PC-9 (cell line): ENCODE measurements around the gene TBC1D26.
"Not testable (repeated sequence)": the region's sequence is repeated elsewhere in the genome, so short reads cannot be mapped to it uniquely, and the experiment has no call there.

ENCODE experiments used
- EZH2 ChIP-seq: fragments of 200-600 bp; sonication (generic); IDR thresholded peaks from 2 replicates; pipeline ENCODE4 v1.8.0; 2017; ENCODE audit warnings: antibody characterized with exemption, low read depth
- TF ChIP-seq, protein P1 (sequence below): fragments of 200-600 bp; sonication (generic); conservative IDR thresholded peaks from 2 replicates; pipeline ENCODE4 v1.6.1; 2017; ENCODE audit warnings: mixed run types, antibody characterized with exemption, mild to moderate bottlenecking, moderate library complexity

DNA sequence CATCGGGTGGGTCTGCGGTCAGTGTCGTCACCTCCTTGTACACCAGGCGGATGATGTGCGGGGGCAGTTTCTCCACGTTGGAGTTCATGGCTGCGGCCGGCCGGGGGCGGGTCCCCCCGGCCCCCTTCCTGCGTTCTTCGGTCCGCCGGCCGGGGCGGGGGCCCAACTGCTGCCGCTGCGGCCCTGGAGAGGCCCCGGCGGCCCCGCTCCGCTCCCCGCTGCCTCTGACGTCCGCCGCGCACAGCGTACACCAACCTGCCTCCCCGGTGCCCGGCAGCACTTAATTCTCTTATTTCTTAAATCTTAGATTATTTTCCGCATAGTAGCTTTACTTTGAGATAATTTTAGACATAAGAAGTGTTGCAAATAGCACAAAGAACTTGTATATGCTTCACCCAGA, 27.3 kb upstream of the TBC1D26 start:
- TF ChIP-seq, protein P1, sequence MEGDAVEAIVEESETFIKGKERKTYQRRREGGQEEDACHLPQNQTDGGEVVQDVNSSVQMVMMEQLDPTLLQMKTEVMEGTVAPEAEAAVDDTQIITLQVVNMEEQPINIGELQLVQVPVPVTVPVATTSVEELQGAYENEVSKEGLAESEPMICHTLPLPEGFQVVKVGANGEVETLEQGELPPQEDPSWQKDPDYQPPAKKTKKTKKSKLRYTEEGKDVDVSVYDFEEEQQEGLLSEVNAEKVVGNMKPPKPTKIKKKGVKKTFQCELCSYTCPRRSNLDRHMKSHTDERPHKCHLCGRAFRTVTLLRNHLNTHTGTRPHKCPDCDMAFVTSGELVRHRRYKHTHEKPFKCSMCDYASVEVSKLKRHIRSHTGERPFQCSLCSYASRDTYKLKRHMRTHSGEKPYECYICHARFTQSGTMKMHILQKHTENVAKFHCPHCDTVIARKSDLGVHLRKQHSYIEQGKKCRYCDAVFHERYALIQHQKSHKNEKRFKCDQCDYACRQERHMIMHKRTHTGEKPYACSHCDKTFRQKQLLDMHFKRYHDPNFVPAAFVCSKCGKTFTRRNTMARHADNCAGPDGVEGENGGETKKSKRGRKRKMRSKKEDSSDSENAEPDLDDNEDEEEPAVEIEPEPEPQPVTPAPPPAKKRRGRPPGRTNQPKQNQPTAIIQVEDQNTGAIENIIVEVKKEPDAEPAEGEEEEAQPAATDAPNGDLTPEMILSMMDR = not testable (repeated sequence)
- TF ChIP-seq EZH2 = not testable (repeated sequence)
